ENCODE data around the gene GFOD2.

The GFOD2 gene

GRCh38 chr16:67719048-67719777 is at the start of gene GFOD2 (continued):
- TF ChIP-seq ZNF280C (tag by site-specific recombination; IDR thresholded peaks at IDR 0.05) (no peak), ZNF513 (tag by site-specific recombination; IDR thresholded peaks at IDR 0.05) (0 out of 2 replicates have a peak, but pooled peaks have one; percentile 26), HOXC10 (CRISPR knock-in tag; IDR thresholded peaks at IDR 0.05) (no peak), ZBTB8A (tag by site-specific recombination; IDR thresholded peaks at IDR 0.05) (peak; percentile 89), SALL2 (tag by site-specific recombination; IDR thresholded peaks at IDR 0.05; ENCODE audit: borderline replicate concordance) (no peak), ZNF302 (tag by site-specific recombination; IDR thresholded peaks at IDR 0.05; ENCODE audit: low read depth) (no peak), ZNF488 (tag by site-specific recombination; IDR thresholded peaks at IDR 0.05) (no peak), ZNF529 (tag by site-specific recombination; IDR thresholded peaks at IDR 0.05; ENCODE audit: insufficient replicate concordance) (no peak), ZBTB44 (tag by site-specific recombination; IDR thresholded peaks at IDR 0.05) (0 out of 2 replicates have a peak, but pooled peaks have one; percentile 4), ZNF692 (tag by site-specific recombination; IDR thresholded peaks at IDR 0.05) (peak; percentile 88), ZIC2 (tag by site-specific recombination; IDR thresholded peaks at IDR 0.05) (no peak), ZNF707 (tag by site-specific recombination; IDR thresholded peaks at IDR 0.05) (no peak), ZNF2 (tag by site-specific recombination; IDR thresholded peaks at IDR 0.05) (peak; percentile 65; the same call in 1 of the 2 replicates), ZNF112 (tag by site-specific recombination; IDR thresholded peaks at IDR 0.05) (no peak), ZNF626 (tag by site-specific recombination; IDR thresholded peaks at IDR 0.05) (no peak), ZNF202 (tag by site-specific recombination; IDR thresholded peaks at IDR 0.05; ENCODE audit: borderline replicate concordance) (no peak), ZNF169 (tag by site-specific recombination; IDR thresholded peaks at IDR 0.05) (no peak), TRIM28 (IDR thresholded peaks at IDR 0.05; ENCODE audit: borderline replicate concordance, low read length) (no peak), ZNF449 (tag by site-specific recombination; IDR thresholded peaks at IDR 0.05) (0 out of 2 replicates have a peak, but pooled peaks have one; percentile 18), ZNF777 (tag by site-specific recombination; IDR thresholded peaks at IDR 0.05; ENCODE audit: borderline replicate concordance) (peak; percentile 17; the same call in 1 of the 2 replicates), ZNF514 (tag by site-specific recombination; IDR thresholded peaks at IDR 0.05) (no peak), ZNF391 (tag by site-specific recombination; IDR thresholded peaks at IDR 0.05; ENCODE audit: borderline replicate concordance, low read depth) (no peak), HOXD13 (CRISPR knock-in tag; IDR thresholded peaks at IDR 0.05; ENCODE audit: borderline replicate concordance) (no peak), ZSCAN16 (tag by site-specific recombination; IDR thresholded peaks at IDR 0.05) (no peak), GLIS1 (tag by site-specific recombination; IDR thresholded peaks at IDR 0.05) (peak; percentile 15; the same call in 1 of the 2 replicates), ZBTB7A (tag by site-specific recombination; IDR thresholded peaks at IDR 0.05; ENCODE audit: low read depth) (no peak), ZNF366 (tag by site-specific recombination; conservative IDR thresholded peaks at IDR 0.05) (no peak), WT1 (tag by site-specific recombination; IDR thresholded peaks at IDR 0.05) (no peak), ZNF394 (tag by site-specific recombination; IDR thresholded peaks at IDR 0.05; ENCODE audit: borderline replicate concordance) (0 out of 2 replicates have a peak, but pooled peaks have one; percentile 12), GLI2 (tag by site-specific recombination; IDR thresholded peaks at IDR 0.05; ENCODE audit: borderline replicate concordance, low read depth) (no peak), SP2 (tag by site-specific recombination; IDR thresholded peaks at IDR 0.05) (peak; percentile 63)

All from HEK293 (cell line).